Measurements from ENCODE around the gene RBSN.
"Not testable (repeated sequence)": the region's sequence is repeated elsewhere in the genome, so short reads cannot be mapped to it uniquely, and the experiment has no call there.

RBSN gene

GRCh38 chr3:15098503-15099363 lies at the start of gene RBSN:
RBSN (minus strand) TSS chr3:15099148; CDS start chr3:15096120, 3,028 bp downstream.
- DNase-seq (ENCODE audit: low read depth), result peak; percentile 94

- DNase-seq (ENCODE audit: low read depth), result no peak
Measured at GRCh38 chr3:15148614-15149013, 49.7 kb upstream of the RBSN start.

- not testable (repeated sequence) for DNase-seq (ENCODE audit: low read depth)
Measured at GRCh38 chr3:15136885-15137284, 37.9 kb upstream of the RBSN start.

GRCh38 chr3:15134968-15135367 lies 36.0 kb upstream of the RBSN start:
- DNase-seq (ENCODE audit: low read depth), result not testable (repeated sequence)

- not testable (repeated sequence) for DNase-seq (ENCODE audit: low read depth)
Measured at GRCh38 chr3:15128403-15128802, 29.5 kb upstream of the RBSN start.

GRCh38 chr3:15126975-15127374 lies 28.0 kb upstream of the RBSN start:
- DNase-seq (ENCODE audit: low read depth), result not testable (repeated sequence)

GRCh38 chr3:15122398-15122797 lies 23.4 kb upstream of the RBSN start:
- DNase-seq (ENCODE audit: low read depth), result no peak

- no peak for DNase-seq (ENCODE audit: low read depth)
Measured at GRCh38 chr3:15121936-15122335, 23.0 kb upstream of the RBSN start.

GRCh38 chr3:15120986-15121385 lies 22.0 kb upstream of the RBSN start:
- no peak for DNase-seq (ENCODE audit: low read depth)

GRCh38 chr3:15117011-15117410 lies 18.1 kb upstream of the RBSN start:
- DNase-seq (ENCODE audit: low read depth), result no peak

GRCh38 chr3:15116032-15116669 lies 17.2 kb upstream of the RBSN start:
- no peak for DNase-seq (ENCODE audit: low read depth)

- no peak for DNase-seq (ENCODE audit: low read depth)
Measured at GRCh38 chr3:15114466-15115358, 15.8 kb upstream of the RBSN start.

GRCh38 chr3:15113884-15114283 lies 14.9 kb upstream of the RBSN start:
- DNase-seq (ENCODE audit: low read depth), result no peak

GRCh38 chr3:15113471-15113870 lies 14.5 kb upstream of the RBSN start:
- DNase-seq (ENCODE audit: low read depth), result no peak

- DNase-seq (ENCODE audit: low read depth), result no peak
Measured at GRCh38 chr3:15112011-15112410, 13.1 kb upstream of the RBSN start.

- no peak for DNase-seq (ENCODE audit: low read depth)
Measured at GRCh38 chr3:15110206-15110605, 11.3 kb upstream of the RBSN start.

GRCh38 chr3:15108869-15109268 lies 9.9 kb upstream of the RBSN start:
- DNase-seq (ENCODE audit: low read depth), result no peak

GRCh38 chr3:15108082-15108545 lies 9.2 kb upstream of the RBSN start:
- DNase-seq (ENCODE audit: low read depth), result peak; percentile 62

GRCh38 chr3:15107075-15107947 lies 8.4 kb upstream of the RBSN start:
- DNase-seq (ENCODE audit: low read depth), result no peak

GRCh38 chr3:15102836-15103235 lies 3.9 kb upstream of the RBSN start:
- DNase-seq (ENCODE audit: low read depth), result no peak

- DNase-seq (ENCODE audit: low read depth), result no peak
Measured at GRCh38 chr3:15102256-15102655, 3.3 kb upstream of the RBSN start.

All from activated T-helper 9 cell treated with anti-CD3 and anti-CD28 coated beads, Interleukin-2, amount 50 U/mL, for 16 hours (primary cell).